Mesenchymal stem cell (in vitro differentiated cells and primary cell): ENCODE data around the gene FOXC2.

Experiments
- DNase-seq: peaks from one replicate; pipeline ENCODE4 v3.0.0-alpha.2; 2013
- H2AFZ ChIP-seq: one replicate; pipeline ENCODE4 v1.6.1; 2013; ENCODE audit warnings: low read depth, mild to moderate bottlenecking, control low read depth, inconsistent platforms, low read length, moderate library complexity
- H2AK5ac ChIP-seq: 2 replicates; pipeline ENCODE4 v1.6.1; 2013; ENCODE audit warnings: low read length, moderate library complexity, mild to moderate bottlenecking, inconsistent platforms; ENCODE audit not compliant: severe bottlenecking
- H2BK120ac ChIP-seq: one replicate; pipeline ENCODE4 v1.6.1; 2013; ENCODE audit warnings: low read depth, mild to moderate bottlenecking, inconsistent platforms, low read length, moderate library complexity
- H2BK12ac ChIP-seq, 2 experiments: one replicate each; pipeline ENCODE4 v1.6.1; 2013; ENCODE audit warnings: inconsistent platforms in 2 of 2, low read length in 2 of 2, mild to moderate bottlenecking in 2 of 2, moderate library complexity in 2 of 2, control low read depth in 1 of 2
- H2BK15ac ChIP-seq: one replicate; pipeline ENCODE4 v1.6.1; 2013; ENCODE audit warnings: mild to moderate bottlenecking, low read depth, inconsistent platforms; ENCODE audit not compliant: poor library complexity, severe bottlenecking
- H2BK5ac ChIP-seq: 2 replicates; pipeline ENCODE4 v1.6.1; 2013; ENCODE audit warnings: low read depth, mild to moderate bottlenecking, low read length, control low read depth, inconsistent platforms; ENCODE audit not compliant: poor library complexity, severe bottlenecking
- H3K14ac ChIP-seq, 2 experiments: one replicate each; pipeline ENCODE4 v1.6.1; 2013; ENCODE audit warnings: inconsistent platforms in 2 of 2, low read length in 2 of 2, control low read depth in 1 of 2, mild to moderate bottlenecking in 1 of 2, moderate library complexity in 1 of 2
- H3K18ac ChIP-seq, 2 experiments: one replicate each; pipeline ENCODE4 v1.6.1; 2013; ENCODE audit warnings: inconsistent platforms in 2 of 2, low read length in 2 of 2, control low read depth in 1 of 2, low read depth in 1 of 2, mild to moderate bottlenecking in 1 of 2
- H3K23ac ChIP-seq, 2 experiments: one replicate each; pipeline ENCODE4 v1.6.1; 2013; ENCODE audit warnings: inconsistent platforms in 2 of 2, low read length in 2 of 2, mild to moderate bottlenecking in 2 of 2, moderate library complexity in 2 of 2, control low read depth in 1 of 2
- H3K27ac ChIP-seq: 2 replicates; pipeline ENCODE4 v1.5.1; 2013; ENCODE audit warnings: mild to moderate bottlenecking, moderate library complexity, low read length, control low read depth, inconsistent platforms; ENCODE audit not compliant: poor library complexity, severe bottlenecking
- H3K27me3 ChIP-seq, 2 experiments: 2 replicates each; pipeline versions ENCODE4 v1.6.1 to v1.7.0; 2013; ENCODE audit warnings: low read length in 2 of 2, mild to moderate bottlenecking in 2 of 2, moderate library complexity in 2 of 2, control low read depth in 1 of 2, inconsistent platforms in 1 of 2; ENCODE audit not compliant: control insufficient read depth in 1 of 2, insufficient read depth in 1 of 2
- H3K36me3 ChIP-seq, 2 experiments: 2 replicates each; pipeline versions ENCODE4 v1.6.1 to v1.7.0; 2013; ENCODE audit warnings: low read length in 2 of 2, control low read depth in 1 of 2, inconsistent platforms in 1 of 2, low read depth in 1 of 2, mild to moderate bottlenecking in 1 of 2; ENCODE audit not compliant: insufficient read depth in 2 of 2, control insufficient read depth in 1 of 2
- H3K4ac ChIP-seq, 2 experiments: one replicate each; pipeline ENCODE4 v1.6.1; 2013; ENCODE audit warnings: inconsistent platforms in 2 of 2, low read length in 2 of 2, mild to moderate bottlenecking in 2 of 2, moderate library complexity in 2 of 2, control low read depth in 1 of 2, low read depth in 1 of 2
- H3K4me1 ChIP-seq: 2 replicates; pipeline ENCODE4 v1.6.1; 2013; ENCODE audit warnings: low read depth, low read length, control low read depth; ENCODE audit not compliant: control insufficient read depth, insufficient read depth
- H3K4me2 ChIP-seq: 2 replicates; pipeline ENCODE4 v1.6.1; 2013; ENCODE audit warnings: low read length, mild to moderate bottlenecking, inconsistent platforms; ENCODE audit not compliant: poor library complexity, severe bottlenecking
- H3K4me3 ChIP-seq, 2 experiments: 2 replicates each; pipeline versions ENCODE4 v1.5.1 to v1.7.0; 2013; ENCODE audit warnings: low read length in 2 of 2, mild to moderate bottlenecking in 2 of 2, control low read depth in 1 of 2, low read depth in 1 of 2; ENCODE audit not compliant: insufficient read depth in 1 of 2
- H3K79me1 ChIP-seq: replicated peaks from 2 replicates; pipeline ENCODE4 v1.6.1; 2013; ENCODE audit warnings: mild to moderate bottlenecking, control low read depth, low read length, inconsistent platforms; ENCODE audit not compliant: poor library complexity, severe bottlenecking
- H3K9ac ChIP-seq: 2 replicates; pipeline ENCODE4 v1.7.0; 2013; ENCODE audit warnings: mild to moderate bottlenecking, low read length, moderate library complexity
- H3K9me3 ChIP-seq: 2 replicates; pipeline ENCODE4 v1.7.0; 2013; ENCODE audit warnings: mild to moderate bottlenecking, low read length; ENCODE audit not compliant: control insufficient read depth
- H4K8ac ChIP-seq: one replicate; pipeline ENCODE4 v1.6.1; 2013; ENCODE audit warnings: inconsistent platforms, mild to moderate bottlenecking, low read length, moderate library complexity
- H4K91ac ChIP-seq: one replicate; pipeline ENCODE4 v1.6.1; 2013; ENCODE audit warnings: mild to moderate bottlenecking, low read length, inconsistent platforms
- WGBS: methylation state at CpG from one replicate; pipeline ENCODE4 v1.1.7; 2013; ENCODE audit warnings: mixed read lengths; 5-methylcytosine and 5-hydroxymethylcytosine counted together

FOXC2 gene

GRCh38 chr16:86527366-86527765 lies 39.3 kb upstream of the FOXC2 start:
- H3K18ac ChIP-seq: no peak overlapping the region
- H3K79me1 ChIP-seq: no peaks in the 10 kb centered on the region
- no peak overlapping the region for H3K4me3 ChIP-seq
- H2BK5ac ChIP-seq: no peak overlapping the region
- H3K14ac ChIP-seq: peak overlapping the region in 1 of 2 experiments; percentile 38
- DNase-seq: no peak
- H2BK15ac ChIP-seq: no peak overlapping the region
- no peak overlapping the region for H3K4me2 ChIP-seq
- H2BK12ac ChIP-seq: no peak overlapping the region
- H3K27me3 ChIP-seq: peaks cover 15 to 41% of the 10 kb centered on the region in 2 experiments
- no peak overlapping the region for H2AK5ac ChIP-seq
- no peaks in the 10 kb centered on the region for H3K4me1 ChIP-seq
- H3K9ac ChIP-seq: no peak overlapping the region
- H3K36me3 ChIP-seq: peaks cover 0 to 22% of the 10 kb centered on the region in 2 experiments
- H3K23ac ChIP-seq: no peak overlapping the region
- H4K91ac ChIP-seq: no peak overlapping the region
- H3K27ac ChIP-seq: no peak overlapping the region
- 98% methylated on average over 11 of the region's 15 CpGs for WGBS
- no peak overlapping the region for H4K8ac ChIP-seq
- no peak overlapping the region for H3K4ac ChIP-seq
- H3K9me3 ChIP-seq: no peaks in the 10 kb centered on the region
- no peak overlapping the region for H2BK120ac ChIP-seq
- H2AFZ ChIP-seq: no peak overlapping the region

GRCh38 chr16:86528061-86528929 lies 38.3 kb upstream of the FOXC2 start:
- Histone ChIP-seq H3K27me3 (peaks cover 6 to 31% of the 10 kb centered on the region in 2 experiments), H4K91ac (no peak overlapping the region), H3K4ac (no peak overlapping the region), H2BK12ac (no peak overlapping the region), H3K9ac (no peak overlapping the region), H3K23ac (no peak overlapping the region), H2BK120ac (no peak overlapping the region), H2AFZ (no peak overlapping the region), H2BK5ac (no peak overlapping the region), H3K4me3 (no peak overlapping the region), H3K4me2 (no peak overlapping the region), H3K9me3 (no peaks in the 10 kb centered on the region), H2BK15ac (no peak overlapping the region), H3K36me3 (peaks cover 4 to 27% of the 10 kb centered on the region in 2 experiments), H3K14ac (no peak overlapping the region), H3K79me1 (no peaks in the 10 kb centered on the region), H3K27ac (no peak overlapping the region), H4K8ac (no peak overlapping the region), H2AK5ac (no peak overlapping the region), H3K18ac (peak overlapping the region in 1 of 2 experiments; percentile 14), H3K4me1 (no peaks in the 10 kb centered on the region)
- DNase-seq: no peak
- 94% methylated on average over 37 of the region's 38 CpGs for WGBS

- H4K91ac ChIP-seq: no peak overlapping the region
- DNase-seq: peak; percentile 36
Measured at GRCh38 chr16:86529160-86529559, 37.5 kb upstream of the FOXC2 start.

GRCh38 chr16:86530251-86531190 lies 36.1 kb upstream of the FOXC2 start:
- Histone ChIP-seq H3K23ac (no peak overlapping the region), H3K4ac (no peak overlapping the region), H3K9me3 (no peaks in the 10 kb centered on the region), H2AK5ac (no peak overlapping the region), H3K14ac (no peak overlapping the region), H3K27me3 (peaks cover 0 to 9% of the 10 kb centered on the region in 2 experiments), H3K27ac (no peak overlapping the region), H3K4me1 (no peaks in the 10 kb centered on the region), H3K4me3 (no peak overlapping the region), H3K18ac (no peak overlapping the region), H3K36me3 (peaks cover 16 to 35% of the 10 kb centered on the region in 2 experiments), H3K4me2 (no peak overlapping the region), H2BK15ac (no peak overlapping the region), H3K79me1 (no peaks in the 10 kb centered on the region), H2BK12ac (no peak overlapping the region), H2AFZ (no peak overlapping the region), H4K8ac (no peak overlapping the region), H2BK120ac (no peak overlapping the region), H2BK5ac (no peak overlapping the region), H4K91ac (no peak overlapping the region), H3K9ac (no peak overlapping the region)
- DNase-seq: no peak
- WGBS: 97% methylated on average over 29 of the region's 31 CpGs

More at GRCh38 chr16:86529160-86529559, 37.5 kb upstream of the FOXC2 start:
- no peak overlapping the region for H3K9ac ChIP-seq
- H2AK5ac ChIP-seq: no peak overlapping the region
- no peak overlapping the region for H3K23ac ChIP-seq
- H3K27me3 ChIP-seq: peaks cover under 1 to 23% of the 10 kb centered on the region in 2 experiments
- H3K4ac ChIP-seq: no peak overlapping the region
- H3K14ac ChIP-seq: no peak overlapping the region
- H2BK15ac ChIP-seq: no peak overlapping the region
- H2AFZ ChIP-seq: no peak overlapping the region
- no peak overlapping the region for H2BK5ac ChIP-seq
- no peak overlapping the region for H3K27ac ChIP-seq
- H2BK12ac ChIP-seq: no peak overlapping the region
- H3K4me1 ChIP-seq: no peaks in the 10 kb centered on the region
- WGBS: 60% methylated on average over 8 of the region's 8 CpGs
- no peak overlapping the region for H4K8ac ChIP-seq
- no peak overlapping the region for H3K4me3 ChIP-seq
- H3K4me2 ChIP-seq: no peak overlapping the region
- H3K18ac ChIP-seq: no peak overlapping the region
- H3K9me3 ChIP-seq: no peaks in the 10 kb centered on the region
- H3K79me1 ChIP-seq: no peaks in the 10 kb centered on the region
- H2BK120ac ChIP-seq: no peak overlapping the region
- H3K36me3 ChIP-seq: peaks cover 10 to 27% of the 10 kb centered on the region in 2 experiments
